ENCODE measurements around the gene BPIFB6.

BPIFB6 gene

GRCh38 chr20:33079259-33079658 is 47.8 kb downstream of the BPIFB6 start, which contains the start of gene BPIFB4:
Gene BPIFB4 (plus strand): TSS chr20:33079643. CDS start chr20:33081527, 1,884 bp downstream.
- TF ChIP-seq ZNF670 (tag by site-specific recombination; IDR thresholded peaks at IDR 0.05; ENCODE audit: low read depth) = no peak
- no peak within 1 kb of the TSS for H3K27ac ChIP-seq (ENCODE audit: extremely low read depth, low read depth, low read length)
- H3K4me3 ChIP-seq (ENCODE audit: low read depth, low read length) = no peak within 1 kb of the TSS
- no peaks in the 10 kb centered on the region for H3K9me3 ChIP-seq (ENCODE audit: control insufficient read depth, insufficient read depth, low read depth, low read length)
- H3K4me1 ChIP-seq (ENCODE audit: control insufficient read depth, insufficient read depth, low read length) = no peaks in the 10 kb centered on the region
- CTCF ChIA-PET = interaction anchor here (1.5 kb wide), 1 partner anchor 10 kb away, joined by 4 read pairs; no protein-coding TSS in a partner anchor
- H3K36me3 ChIP-seq (ENCODE audit: control insufficient read depth in 2 of 2, insufficient read depth in 1 of 2, low read length in 2 of 2) = no peaks in the 10 kb centered on the region
- POLR2A ChIA-PET = no interaction called here

GRCh38 chr20:33081411-33082154 is 50.1 kb downstream of the BPIFB6 start:
- no peak overlapping the region for H3K27ac ChIP-seq (ENCODE audit: extremely low read depth, low read depth, low read length)
- H3K4me3 ChIP-seq (ENCODE audit: low read depth, low read length) = no peak overlapping the region
- ChIA-PET CTCF (interaction anchor here (1.2 kb wide), 1 partner anchor 179 kb away, joined by 3 read pairs; no protein-coding TSS in a partner anchor), POLR2A (no interaction called here)
- no peaks in the 10 kb centered on the region for H3K4me1 ChIP-seq (ENCODE audit: control insufficient read depth, insufficient read depth, low read length)
- H3K9me3 ChIP-seq (ENCODE audit: control insufficient read depth, insufficient read depth, low read depth, low read length) = no peaks in the 10 kb centered on the region
- no peaks in the 10 kb centered on the region for H3K36me3 ChIP-seq (ENCODE audit: control insufficient read depth in 2 of 2, insufficient read depth in 1 of 2, low read length in 2 of 2)
- TF ChIP-seq ZNF664 (tag by site-specific recombination; IDR thresholded peaks at IDR 0.05) = 0 out of 2 replicates have a peak, but pooled peaks have one; percentile 48
- no peak for TF ChIP-seq ZBTB8A (tag by site-specific recombination; IDR thresholded peaks at IDR 0.05)

- no peak for TF ChIP-seq ZBTB49 (tag by site-specific recombination; IDR thresholded peaks at IDR 0.05; ENCODE audit: low read depth)
- no peak for TF ChIP-seq YY2 (tag by site-specific recombination; IDR thresholded peaks at IDR 0.05)
- no peak for TF ChIP-seq PRDM1 (tag by site-specific recombination; IDR thresholded peaks at IDR 0.05)
- TF ChIP-seq ZBTB1 (tag by site-specific recombination; IDR thresholded peaks at IDR 0.05) = no peak
- TF ChIP-seq ZNF513 (tag by site-specific recombination; IDR thresholded peaks at IDR 0.05) = no peak
- no peak for TF ChIP-seq ZNF391 (tag by site-specific recombination; IDR thresholded peaks at IDR 0.05; ENCODE audit: borderline replicate concordance, low read depth)
- TF ChIP-seq ZNF791 (tag by site-specific recombination; IDR thresholded peaks at IDR 0.05) = no peak
- TF ChIP-seq ZNF585B (tag by site-specific recombination; IDR thresholded peaks at IDR 0.05) = no peak
- no peak for TF ChIP-seq ZNF514 (tag by site-specific recombination; IDR thresholded peaks at IDR 0.05)
- TF ChIP-seq TCF7L2 (IDR thresholded peaks at IDR 0.05; ENCODE audit: borderline replicate concordance, low read depth, low read length) = no peak
- no peak for TF ChIP-seq ZNF148 (tag by site-specific recombination; IDR thresholded peaks at IDR 0.05; ENCODE audit: borderline replicate concordance)
- no peak for TF ChIP-seq ZNF133 (tag by site-specific recombination; IDR thresholded peaks at IDR 0.05)
- no peak for TF ChIP-seq ZNF549 (tag by site-specific recombination; IDR thresholded peaks at IDR 0.05)
- TF ChIP-seq ZSCAN30 (tag by site-specific recombination; IDR thresholded peaks at IDR 0.05) = no peak
- TF ChIP-seq ZNF16 (tag by site-specific recombination; IDR thresholded peaks at IDR 0.05; ENCODE audit: low read depth) = no peak
- no peak for TF ChIP-seq ZNF140 (tag by site-specific recombination; IDR thresholded peaks at IDR 0.05)
- TF ChIP-seq ZNF292 (tag by site-specific recombination; IDR thresholded peaks at IDR 0.05; ENCODE audit: borderline replicate concordance, low read depth) = no peak
- TF ChIP-seq ZNF114 (tag by site-specific recombination; IDR thresholded peaks at IDR 0.05) = no peak
- no peak for TF ChIP-seq MEIS1 (CRISPR knock-in tag; IDR thresholded peaks at IDR 0.05; ENCODE audit: borderline replicate concordance)
- POLR2A ChIA-PET = no interaction called here
- CTCF ChIA-PET = interaction anchor here (1.2 kb wide), 1 partner anchor 180 kb away, joined by 3 read pairs; no protein-coding TSS in a partner anchor
Measured at GRCh38 chr20:33082546-33082945, 51.1 kb downstream of the BPIFB6 start.

More at GRCh38 chr20:33082546-33082945, 51.1 kb downstream of the BPIFB6 start:
- Histone ChIP-seq H3K4me3 (ENCODE audit: low read depth, low read length) (no peak overlapping the region), H3K27ac (ENCODE audit: extremely low read depth, low read depth, low read length) (no peak overlapping the region), H3K4me1 (ENCODE audit: control insufficient read depth, insufficient read depth, low read length) (no peaks in the 10 kb centered on the region), H3K9me3 (ENCODE audit: control insufficient read depth, insufficient read depth, low read depth, low read length) (no peaks in the 10 kb centered on the region), H3K36me3 (ENCODE audit: control insufficient read depth in 2 of 2, insufficient read depth in 1 of 2, low read length in 2 of 2) (no peaks in the 10 kb centered on the region)
